T-helper 2 cell treated with Interferon-gamma antibody and Interleukin-4, amounts not matched to agents 5 μg/mL and 100 μg/mL, for 36 hours (primary cell): ENCODE data around the gene LRSAM1.

ENCODE experiments used
- DNase-seq: peaks from one replicate; pipeline ENCODE4 v3.0.0; 2021; ENCODE audit warnings: low spot score
- H3K27ac Mint-ChIP-seq: one replicate; pipeline ENCODE4 v1.8.0; 2021; ENCODE audit warnings: mild to moderate bottlenecking, mixed read lengths
- H3K27me3 Mint-ChIP-seq: one replicate; pipeline ENCODE4 v1.8.0; 2021; ENCODE audit warnings: low read depth, mixed read lengths
- H3K36me3 Mint-ChIP-seq: one replicate; pipeline ENCODE4 v1.8.0; 2021; ENCODE audit warnings: low read depth, mixed read lengths
- H3K4me1 Mint-ChIP-seq: one replicate; pipeline ENCODE4 v1.8.0; 2021; ENCODE audit warnings: low read depth, mixed read lengths
- H3K4me3 Mint-ChIP-seq: one replicate; pipeline ENCODE4 v1.8.0; 2022; ENCODE audit warnings: mild to moderate bottlenecking, moderate library complexity, mixed read lengths
- H3K9me3 Mint-ChIP-seq: one replicate; pipeline ENCODE4 v1.8.0; 2021; ENCODE audit warnings: mixed read lengths

LRSAM1 gene

GRCh38 chr9:127489471-127490115 is 38.3 kb downstream of the LRSAM1 start:
- DNase-seq: no peak
- Mint-ChIP-seq H3K27ac (no peak overlapping the region), H3K27me3 (no peaks in the 10 kb centered on the region), H3K9me3 (no peaks in the 10 kb centered on the region), H3K4me3 (no peak overlapping the region), H3K36me3 (peaks cover 8% of the 10 kb centered on the region), H3K4me1 (no peaks in the 10 kb centered on the region)

- H3K4me3 Mint-ChIP-seq: no peak overlapping the region
- H3K36me3 Mint-ChIP-seq: peaks cover 8% of the 10 kb centered on the region
- no peak overlapping the region for H3K27ac Mint-ChIP-seq
- no peak for DNase-seq
- peaks cover under 1% of the 10 kb centered on the region for H3K4me1 Mint-ChIP-seq
- no peaks in the 10 kb centered on the region for H3K9me3 Mint-ChIP-seq
- no peaks in the 10 kb centered on the region for H3K27me3 Mint-ChIP-seq
Observed at GRCh38 chr9:127490535-127491230, 39.4 kb downstream of the LRSAM1 start.

- H3K4me1 Mint-ChIP-seq: peaks cover 3% of the 10 kb centered on the region
- H3K36me3 Mint-ChIP-seq: peaks cover 8% of the 10 kb centered on the region
- no peaks in the 10 kb centered on the region for H3K27me3 Mint-ChIP-seq
- H3K9me3 Mint-ChIP-seq: no peaks in the 10 kb centered on the region
- no peak overlapping the region for H3K4me3 Mint-ChIP-seq
- DNase-seq: no peak
- no peak overlapping the region for H3K27ac Mint-ChIP-seq
Observed at GRCh38 chr9:127491516-127491915, 40.2 kb downstream of the LRSAM1 start.

GRCh38 chr9:127492616-127493015 is 41.3 kb downstream of the LRSAM1 start:
- no peak for DNase-seq
- Mint-ChIP-seq H3K4me3 (no peak overlapping the region), H3K9me3 (no peaks in the 10 kb centered on the region), H3K27ac (no peak overlapping the region), H3K27me3 (no peaks in the 10 kb centered on the region), H3K36me3 (peaks cover 8% of the 10 kb centered on the region), H3K4me1 (peaks cover 3% of the 10 kb centered on the region)

- no peak for DNase-seq
- no peak overlapping the region for H3K27ac Mint-ChIP-seq
- H3K36me3 Mint-ChIP-seq: peaks cover 6% of the 10 kb centered on the region
- no peaks in the 10 kb centered on the region for H3K27me3 Mint-ChIP-seq
- no peak overlapping the region for H3K4me3 Mint-ChIP-seq
- H3K9me3 Mint-ChIP-seq: no peaks in the 10 kb centered on the region
- peaks cover 3% of the 10 kb centered on the region for H3K4me1 Mint-ChIP-seq
Observed at GRCh38 chr9:127493592-127494303, 42.4 kb downstream of the LRSAM1 start.

- Mint-ChIP-seq H3K4me3 (no peak overlapping the region), H3K4me1 (peaks cover 3% of the 10 kb centered on the region), H3K27ac (no peak overlapping the region), H3K36me3 (peaks cover 5% of the 10 kb centered on the region), H3K27me3 (no peaks in the 10 kb centered on the region), H3K9me3 (no peaks in the 10 kb centered on the region)
- DNase-seq: no peak
Observed at GRCh38 chr9:127494304-127494702, 43.0 kb downstream of the LRSAM1 start.

GRCh38 chr9:127495884-127496555 is 44.7 kb downstream of the LRSAM1 start:
- Mint-ChIP-seq H3K4me1 (peaks cover 3% of the 10 kb centered on the region), H3K27ac (no peak overlapping the region), H3K9me3 (no peaks in the 10 kb centered on the region), H3K4me3 (no peak overlapping the region), H3K36me3 (peaks cover 3% of the 10 kb centered on the region), H3K27me3 (no peaks in the 10 kb centered on the region)
- DNase-seq: no peak

GRCh38 chr9:127496974-127497373 is 45.7 kb downstream of the LRSAM1 start:
- Mint-ChIP-seq H3K27me3 (no peaks in the 10 kb centered on the region), H3K27ac (no peak overlapping the region), H3K4me1 (peaks cover 3% of the 10 kb centered on the region), H3K9me3 (no peaks in the 10 kb centered on the region), H3K36me3 (peaks cover 3% of the 10 kb centered on the region), H3K4me3 (no peak overlapping the region)
- no peak for DNase-seq

- no peak for DNase-seq
- Mint-ChIP-seq H3K9me3 (no peaks in the 10 kb centered on the region), H3K4me1 (peaks cover 3% of the 10 kb centered on the region), H3K4me3 (no peak overlapping the region), H3K27me3 (no peaks in the 10 kb centered on the region), H3K27ac (no peak overlapping the region), H3K36me3 (peaks cover 3% of the 10 kb centered on the region)
Observed at GRCh38 chr9:127497656-127498290, 46.5 kb downstream of the LRSAM1 start.

- DNase-seq: no peak
- Mint-ChIP-seq H3K9me3 (no peaks in the 10 kb centered on the region), H3K36me3 (peaks cover 3% of the 10 kb centered on the region), H3K4me3 (no peak overlapping the region), H3K4me1 (peaks cover 3% of the 10 kb centered on the region), H3K27ac (no peak overlapping the region), H3K27me3 (no peaks in the 10 kb centered on the region)
Observed at GRCh38 chr9:127498298-127498697, 47.0 kb downstream of the LRSAM1 start.

GRCh38 chr9:127500399-127500798 is 49.1 kb downstream of the LRSAM1 start:
- H3K27me3 Mint-ChIP-seq: no peaks in the 10 kb centered on the region
- peaks cover 3% of the 10 kb centered on the region for H3K4me1 Mint-ChIP-seq

GRCh38 chr9:127500862-127501261 is 49.6 kb downstream of the LRSAM1 start:
- Mint-ChIP-seq H3K27me3 (no peaks in the 10 kb centered on the region), H3K9me3 (no peaks in the 10 kb centered on the region), H3K4me1 (peaks cover under 1% of the 10 kb centered on the region), H3K36me3 (peaks cover 6% of the 10 kb centered on the region), H3K27ac (no peak overlapping the region), H3K4me3 (no peak overlapping the region)
- no peak for DNase-seq

More at GRCh38 chr9:127500399-127500798, 49.1 kb downstream of the LRSAM1 start:
- Mint-ChIP-seq H3K4me3 (no peak overlapping the region), H3K9me3 (no peaks in the 10 kb centered on the region), H3K36me3 (peaks cover 6% of the 10 kb centered on the region), H3K27ac (no peak overlapping the region)
- DNase-seq: no peak

GRCh38 chr9:127501821-127502343 is 50.6 kb downstream of the LRSAM1 start:
- Mint-ChIP-seq H3K9me3 (no peaks in the 10 kb centered on the region), H3K27ac (no peak overlapping the region), H3K4me1 (no peaks in the 10 kb centered on the region), H3K36me3 (peaks cover 3% of the 10 kb centered on the region), H3K4me3 (no peak overlapping the region), H3K27me3 (no peaks in the 10 kb centered on the region)
- DNase-seq: no peak
